Measurements from ENCODE around the gene MYO6. TPM values are rescaled to one million over a fixed set of nuclear protein-coding genes. Genes with fewer than 3 reads are reported as not detected.

Gene MYO6
- total RNA-seq, 2 experiments from 2014 or later = 0.42 TPM

DNA sequence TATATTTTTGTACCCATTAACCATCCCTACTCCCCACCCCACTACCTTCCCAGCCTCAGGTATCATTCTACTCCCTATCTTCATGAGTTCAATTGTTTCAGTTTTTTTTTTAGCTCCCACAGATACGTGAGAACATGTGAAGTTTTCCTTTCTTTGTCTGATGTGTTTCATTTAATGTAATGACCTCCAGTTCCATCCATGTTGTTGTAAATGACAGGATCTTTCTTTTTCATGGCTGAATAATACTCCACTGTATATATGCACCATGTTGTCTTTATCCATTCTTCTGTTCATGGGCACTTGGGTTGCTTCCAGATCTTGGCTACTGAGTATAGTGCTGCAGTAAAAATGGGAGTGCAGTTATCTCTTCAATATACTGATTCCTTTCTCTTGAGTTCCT, 63.5 kb downstream of the MYO6 start:
- no peak for ATAC-seq
- POLR2A ChIA-PET = no interaction called here
- H3K4me1 Mint-ChIP-seq (ENCODE audit: low read depth) = no peaks in the 10 kb centered on the region

DNA sequence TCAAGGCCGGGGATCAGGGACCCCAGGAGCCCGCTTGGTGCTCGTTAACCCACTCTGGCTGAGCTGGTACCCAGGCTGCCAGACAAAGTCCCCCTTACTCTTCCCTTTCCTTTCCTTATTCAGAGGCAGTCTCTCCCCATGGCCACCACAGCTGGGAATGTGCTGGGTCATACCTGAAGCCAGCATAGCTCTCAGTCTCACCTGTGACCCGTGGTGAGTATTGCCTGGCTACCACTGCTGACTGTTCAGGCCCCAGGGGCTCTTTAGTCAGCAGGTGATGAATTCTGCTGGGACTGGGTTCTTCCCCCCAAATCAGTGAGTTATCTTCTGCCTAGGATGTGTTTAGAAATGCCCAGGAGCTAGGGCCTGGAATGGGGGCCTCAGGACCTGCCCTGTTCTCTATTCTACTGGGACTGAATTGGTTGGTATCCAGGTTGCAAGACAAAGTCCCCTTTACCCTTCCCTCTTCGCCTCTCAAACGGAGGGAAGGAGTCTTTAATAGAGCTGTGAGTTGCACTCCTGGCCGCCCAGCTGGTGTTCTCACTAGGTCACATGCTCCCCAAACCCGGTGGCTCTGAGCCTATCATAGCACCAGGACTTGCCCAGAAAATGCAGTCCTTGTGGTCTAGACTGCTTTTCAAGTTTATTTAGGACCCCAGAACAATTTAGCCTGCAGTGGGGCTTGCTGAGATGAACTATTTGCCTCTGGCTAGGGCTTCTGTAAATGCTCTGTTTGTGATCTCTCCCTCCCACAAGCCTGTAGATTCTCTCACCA, 64.6 kb downstream of the MYO6 start:
- Mint-ChIP-seq H3K9me3 (ENCODE audit: insufficient read depth) (no peaks in the 10 kb centered on the region), H3K27me3 (ENCODE audit: low read depth) (no peaks in the 10 kb centered on the region), H3K36me3 (ENCODE audit: low read depth) (no peaks in the 10 kb centered on the region), H3K27ac (no peak overlapping the region), H3K4me3 (no peak overlapping the region), H3K4me1 (ENCODE audit: low read depth) (no peaks in the 10 kb centered on the region)
- CTCF ChIA-PET = no interaction called here
- DNase-seq (no peak), ATAC-seq (no peak)
- POLR2A ChIA-PET = no interaction called here

More for the DNA sequence above, 63.5 kb downstream of the MYO6 start:
- Mint-ChIP-seq H3K36me3 (ENCODE audit: low read depth) (no peaks in the 10 kb centered on the region), H3K27me3 (ENCODE audit: low read depth) (no peaks in the 10 kb centered on the region), H3K9me3 (ENCODE audit: insufficient read depth) (no peaks in the 10 kb centered on the region), H3K27ac (no peak overlapping the region), H3K4me3 (no peak overlapping the region)
- no peak for DNase-seq
- CTCF ChIA-PET = no interaction called here

DNA sequence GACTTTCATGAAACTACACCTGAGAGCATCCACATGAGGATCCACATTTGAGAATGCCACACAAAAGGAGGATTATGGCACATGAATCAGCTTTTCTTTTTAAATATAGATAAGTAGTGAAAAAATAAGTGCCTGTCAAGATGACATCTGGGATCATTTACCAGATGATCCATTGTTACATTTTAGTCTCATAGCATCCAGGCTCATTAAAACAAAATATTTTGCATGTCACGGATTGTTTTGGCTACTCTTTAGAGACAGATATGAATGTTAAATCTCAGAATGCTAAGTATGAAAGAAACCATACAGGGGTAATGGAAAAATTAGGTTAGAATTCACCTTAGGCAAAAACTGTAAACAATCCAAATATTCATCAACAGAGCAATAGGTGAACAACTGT, 66.7 kb downstream of the MYO6 start:
- ChIA-PET CTCF (no interaction called here), POLR2A (no interaction called here)
- H3K4me1 Mint-ChIP-seq (ENCODE audit: low read depth) = no peaks in the 10 kb centered on the region
- no peaks in the 10 kb centered on the region for H3K27me3 Mint-ChIP-seq (ENCODE audit: low read depth)
- DNase-seq (no peak), ATAC-seq (no peak)
- no peaks in the 10 kb centered on the region for H3K36me3 Mint-ChIP-seq (ENCODE audit: low read depth)
- no peaks in the 10 kb centered on the region for H3K9me3 Mint-ChIP-seq (ENCODE audit: insufficient read depth)
- H3K27ac Mint-ChIP-seq = no peak overlapping the region
- no peak overlapping the region for H3K4me3 Mint-ChIP-seq

DNA sequence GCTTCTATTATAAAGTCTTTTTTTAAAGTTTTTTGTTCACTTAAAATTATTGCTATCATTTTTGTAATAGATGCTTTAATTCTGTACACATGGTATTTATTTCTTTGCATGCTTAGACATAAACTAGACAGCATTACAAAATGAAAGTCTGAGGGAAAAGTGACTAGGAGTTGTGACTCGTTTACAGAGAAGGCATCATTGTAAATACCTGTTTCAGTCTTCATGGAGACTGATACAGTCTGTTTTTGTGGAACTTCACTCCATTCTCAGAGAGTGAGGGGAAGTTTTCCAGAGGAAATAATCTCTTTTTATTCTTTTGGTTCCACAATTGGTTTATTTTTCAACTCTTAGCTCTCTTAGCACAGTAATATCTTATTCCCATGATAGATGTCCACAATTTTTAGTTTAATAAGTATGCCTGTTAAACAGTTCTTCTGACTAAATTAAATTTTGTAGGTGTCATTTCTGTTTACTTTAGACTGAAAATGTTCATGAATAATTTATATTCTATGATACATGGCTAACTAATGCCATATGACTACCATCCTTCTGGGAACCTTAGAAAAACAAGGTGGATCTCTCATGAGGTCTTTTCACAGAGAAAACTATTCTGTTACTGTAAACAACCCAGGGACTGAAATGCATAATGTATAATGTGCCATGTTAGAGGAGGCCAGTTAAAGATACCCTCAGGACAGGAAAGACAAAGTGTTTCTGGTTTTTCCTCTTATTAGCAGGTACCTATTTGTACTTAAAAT, 69.2 kb downstream of the MYO6 start:
- ChIA-PET POLR2A (no interaction called here), CTCF (no interaction called here)
- DNase-seq = no peak
- Mint-ChIP-seq H3K4me1 (ENCODE audit: low read depth) (no peaks in the 10 kb centered on the region), H3K4me3 (no peak overlapping the region), H3K27ac (no peak overlapping the region), H3K9me3 (ENCODE audit: insufficient read depth) (no peaks in the 10 kb centered on the region), H3K27me3 (ENCODE audit: low read depth) (peaks cover 2% of the 10 kb centered on the region), H3K36me3 (ENCODE audit: low read depth) (no peaks in the 10 kb centered on the region)
- no peak for ATAC-seq

DNA sequence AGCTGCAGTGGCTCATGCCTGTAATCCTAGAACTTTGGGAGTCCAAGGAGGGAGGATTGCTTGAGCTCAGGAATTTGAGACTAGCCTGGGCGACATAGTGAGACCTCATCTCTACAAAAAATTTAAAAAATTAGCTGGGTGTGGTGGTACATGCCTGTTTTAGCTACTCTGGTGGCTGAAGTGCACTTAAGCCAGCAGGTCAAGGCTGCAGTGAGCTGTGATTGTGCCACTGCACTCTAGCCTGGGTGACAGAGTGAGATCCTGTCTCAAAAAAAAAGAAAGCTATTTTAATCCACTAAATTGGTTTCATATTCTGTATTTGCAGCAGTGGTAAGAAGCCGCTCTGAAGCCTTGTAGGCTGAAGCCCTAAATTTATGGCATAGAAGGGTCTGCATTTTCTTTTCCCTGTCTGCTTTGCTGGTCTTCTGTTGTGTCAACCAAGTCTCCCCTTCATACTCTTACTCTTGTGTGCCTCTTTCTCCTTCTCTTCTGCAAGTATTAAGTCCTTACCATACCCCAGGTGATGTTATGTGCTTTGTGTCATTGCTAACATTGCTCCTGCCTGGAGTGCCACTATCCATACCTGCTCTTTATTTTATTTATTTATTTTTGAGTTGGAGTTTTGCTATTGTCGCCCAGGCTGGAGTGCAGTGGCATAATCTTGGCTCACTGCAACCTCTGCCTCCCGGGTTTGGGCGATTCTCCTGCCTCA, 70.9 kb downstream of the MYO6 start:
- POLR2A ChIA-PET = no interaction called here
- no peak for ATAC-seq
- H3K4me1 Mint-ChIP-seq (ENCODE audit: low read depth) = no peaks in the 10 kb centered on the region
- H3K36me3 Mint-ChIP-seq (ENCODE audit: low read depth) = no peaks in the 10 kb centered on the region
- no peaks in the 10 kb centered on the region for H3K9me3 Mint-ChIP-seq (ENCODE audit: insufficient read depth)
- CTCF ChIA-PET = no interaction called here
- no peak overlapping the region for H3K27ac Mint-ChIP-seq
- H3K27me3 Mint-ChIP-seq (ENCODE audit: low read depth) = peaks cover 2% of the 10 kb centered on the region
- H3K4me3 Mint-ChIP-seq = no peak overlapping the region
- DNase-seq = no peak

DNA sequence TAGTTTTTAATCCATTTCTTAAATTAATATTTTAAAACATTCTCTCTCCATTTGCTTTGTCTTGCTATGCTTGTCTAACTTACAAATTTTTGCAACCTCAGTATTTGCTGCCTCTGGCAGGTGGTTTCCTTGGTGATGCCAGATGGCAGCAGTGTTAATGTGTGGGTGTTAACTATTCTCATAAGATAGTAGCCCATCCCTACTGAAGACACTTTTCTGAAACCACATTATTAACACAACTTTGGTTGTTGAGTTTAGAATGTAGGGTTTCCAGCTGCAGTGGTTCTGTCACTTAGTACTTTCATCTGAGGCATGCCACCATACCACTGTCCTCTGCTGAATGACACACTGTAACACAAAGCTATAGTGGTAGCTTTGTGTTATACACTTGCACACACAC, 75.1 kb downstream of the MYO6 start:
- Mint-ChIP-seq H3K4me3 (no peak overlapping the region), H3K27ac (no peak overlapping the region), H3K27me3 (ENCODE audit: low read depth) (peaks cover 2% of the 10 kb centered on the region), H3K9me3 (ENCODE audit: insufficient read depth) (no peaks in the 10 kb centered on the region), H3K36me3 (ENCODE audit: low read depth) (no peaks in the 10 kb centered on the region), H3K4me1 (ENCODE audit: low read depth) (no peaks in the 10 kb centered on the region)
- DNase-seq = no peak
- ChIA-PET CTCF (no interaction called here), POLR2A (no interaction called here)
- ATAC-seq = no peak

DNA sequence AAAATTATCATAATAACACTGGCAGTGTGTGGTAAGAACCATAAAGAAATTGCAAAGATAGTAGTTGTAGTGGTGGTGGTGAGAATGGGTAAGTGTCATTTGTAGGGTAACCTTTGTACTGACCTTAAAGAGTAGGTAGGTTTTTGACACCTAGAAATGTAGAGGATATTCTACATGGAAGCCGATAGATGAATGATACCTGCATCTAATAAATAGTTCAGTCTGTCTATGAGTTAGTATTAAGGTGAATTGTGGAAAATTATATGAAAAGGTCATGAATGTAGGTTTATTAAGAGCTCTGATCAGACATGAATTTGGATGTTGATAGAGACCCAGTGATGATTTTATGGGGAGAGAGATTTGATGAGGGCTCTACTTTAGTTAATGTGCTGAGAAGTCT, 78.1 kb downstream of the MYO6 start:
- ATAC-seq = no peak
- peaks cover 2% of the 10 kb centered on the region for H3K27me3 Mint-ChIP-seq (ENCODE audit: low read depth)
- H3K4me1 Mint-ChIP-seq (ENCODE audit: low read depth) = no peaks in the 10 kb centered on the region
- H3K4me3 Mint-ChIP-seq = no peak overlapping the region
- H3K27ac Mint-ChIP-seq = no peak overlapping the region
- DNase-seq = no peak
- ChIA-PET CTCF (no interaction called here), POLR2A (no interaction called here)
- H3K9me3 Mint-ChIP-seq (ENCODE audit: insufficient read depth) = no peaks in the 10 kb centered on the region
- H3K36me3 Mint-ChIP-seq (ENCODE audit: low read depth) = no peaks in the 10 kb centered on the region

DNA sequence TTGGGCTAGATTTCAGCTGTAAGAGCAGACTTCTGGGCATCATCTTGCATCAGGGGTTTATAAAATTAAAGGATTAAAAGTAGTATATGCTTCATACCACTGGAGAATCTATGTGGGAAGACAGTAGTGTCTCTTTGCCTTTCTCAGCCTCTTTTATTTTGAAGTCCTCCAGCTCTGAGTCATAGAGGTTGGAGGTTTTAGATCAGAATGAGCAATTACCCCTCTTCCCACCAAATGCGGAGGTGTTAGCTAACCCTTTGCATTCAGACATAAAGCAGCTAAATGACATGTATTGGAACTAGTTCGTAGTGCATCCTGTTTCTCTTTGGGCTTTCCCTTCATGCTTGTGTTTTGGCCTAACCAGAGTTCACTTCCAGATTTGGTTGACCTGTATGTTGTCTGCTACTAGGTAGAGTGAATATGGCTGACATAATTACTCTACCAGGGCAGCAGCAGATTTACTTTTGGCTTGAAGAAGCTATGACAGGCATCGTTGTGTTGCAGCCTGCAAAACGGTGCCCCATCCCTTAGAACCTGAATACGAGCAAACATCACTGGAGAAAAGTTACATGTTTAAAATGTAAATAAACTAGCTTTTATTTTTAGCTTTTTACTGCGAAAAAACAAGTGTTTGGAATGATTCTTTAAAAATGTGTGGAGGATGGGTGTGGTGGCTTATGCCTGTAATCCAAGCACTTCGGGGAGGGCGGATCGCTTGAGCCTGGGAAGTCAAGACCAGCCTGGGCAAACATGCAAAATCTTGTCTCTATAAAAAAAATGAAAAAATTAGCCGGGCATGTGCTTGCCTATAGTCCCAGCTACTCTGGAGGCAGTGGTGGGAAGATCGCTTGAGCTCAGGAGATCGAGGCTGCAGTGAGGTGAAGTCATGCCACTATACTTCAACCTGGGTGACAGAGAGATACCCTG, 82.2 kb downstream of the MYO6 start:
- Mint-ChIP-seq H3K4me1 (ENCODE audit: low read depth) (no peaks in the 10 kb centered on the region), H3K4me3 (no peak overlapping the region), H3K27me3 (ENCODE audit: low read depth) (no peaks in the 10 kb centered on the region), H3K27ac (no peak overlapping the region), H3K36me3 (ENCODE audit: low read depth) (no peaks in the 10 kb centered on the region), H3K9me3 (ENCODE audit: insufficient read depth) (no peaks in the 10 kb centered on the region)
- no peak for ATAC-seq
- no peak for DNase-seq
- CTCF ChIA-PET = interaction anchor here (0.7 kb wide), 1 partner anchor 58 kb away, joined by 3 read pairs; no protein-coding TSS in a partner anchor
- POLR2A ChIA-PET = no interaction called here

DNA sequence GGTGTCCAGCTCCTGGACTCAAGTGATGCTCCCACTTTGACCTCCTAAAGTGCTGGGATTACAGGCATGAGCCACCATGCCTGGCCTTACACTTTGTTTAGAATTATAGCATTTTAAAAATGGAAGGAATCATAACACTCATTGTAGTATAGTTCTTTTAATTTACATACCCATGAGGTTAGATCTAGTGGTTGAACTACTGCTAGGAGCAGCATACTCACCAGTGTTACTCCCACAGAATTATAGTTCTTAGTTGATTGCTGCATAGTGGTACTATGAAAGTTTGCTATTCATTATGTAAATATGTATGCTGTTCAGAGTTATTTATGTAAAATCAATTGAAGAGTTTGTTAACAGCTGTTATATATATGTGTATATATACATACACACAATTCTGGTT, 85.4 kb downstream of the MYO6 start:
- POLR2A ChIA-PET = no interaction called here
- Mint-ChIP-seq H3K4me3 (no peak overlapping the region), H3K36me3 (ENCODE audit: low read depth) (no peaks in the 10 kb centered on the region), H3K27me3 (ENCODE audit: low read depth) (no peaks in the 10 kb centered on the region), H3K4me1 (ENCODE audit: low read depth) (no peaks in the 10 kb centered on the region), H3K27ac (no peak overlapping the region), H3K9me3 (ENCODE audit: insufficient read depth) (no peaks in the 10 kb centered on the region)
- CTCF ChIA-PET = no interaction called here
- ATAC-seq (no peak), DNase-seq (no peak)

DNA sequence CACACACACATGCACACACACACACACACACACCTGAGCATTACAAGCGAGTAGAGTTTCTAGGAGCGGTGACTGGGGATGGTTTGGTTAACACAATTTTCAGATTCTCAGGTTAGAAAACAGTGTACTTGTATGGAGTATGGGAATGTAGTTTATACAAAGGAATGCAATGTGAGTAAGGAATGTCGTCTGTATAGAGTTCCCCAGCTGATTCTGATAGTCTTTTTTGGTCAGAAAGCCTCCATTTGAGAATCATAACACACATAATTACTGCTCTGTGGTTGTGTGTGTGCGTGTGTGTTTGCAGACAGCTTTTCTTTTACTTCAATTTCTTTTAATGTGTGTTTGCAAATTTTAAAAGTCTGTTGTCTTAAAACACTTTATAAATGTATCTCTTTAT, 93.2 kb downstream of the MYO6 start:
- H3K4me3 Mint-ChIP-seq = no peak overlapping the region
- H3K27ac Mint-ChIP-seq = no peak overlapping the region
- no peaks in the 10 kb centered on the region for H3K27me3 Mint-ChIP-seq (ENCODE audit: low read depth)
- ChIA-PET CTCF (interaction anchor here (1.2 kb wide), 1 partner anchor 51 kb away, joined by 4 read pairs; no protein-coding TSS in a partner anchor), POLR2A (no interaction called here)
- H3K9me3 Mint-ChIP-seq (ENCODE audit: insufficient read depth) = no peaks in the 10 kb centered on the region
- DNase-seq (no peak), ATAC-seq (no peak)
- H3K4me1 Mint-ChIP-seq (ENCODE audit: low read depth) = peaks cover 2% of the 10 kb centered on the region
- no peaks in the 10 kb centered on the region for H3K36me3 Mint-ChIP-seq (ENCODE audit: low read depth)

DNA sequence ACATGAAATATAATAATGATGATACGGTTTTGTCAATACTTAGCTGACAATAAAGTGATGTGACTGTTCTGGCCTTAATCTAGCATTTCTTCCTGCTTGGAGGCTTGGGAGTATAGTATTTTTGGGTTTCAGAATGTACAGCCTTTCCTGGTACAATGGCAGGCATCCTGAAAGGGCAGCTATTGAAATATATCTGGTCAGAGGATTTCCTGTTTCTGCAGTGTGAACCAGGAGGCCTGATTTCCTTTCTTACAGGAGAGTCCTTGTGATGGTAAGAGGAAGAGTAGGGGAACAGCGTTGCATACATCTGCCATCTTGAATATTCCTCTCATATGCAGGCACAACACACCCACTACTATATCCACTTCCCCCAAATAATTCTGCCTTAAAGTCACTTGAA, 93.7 kb downstream of the MYO6 start:
- H3K36me3 Mint-ChIP-seq (ENCODE audit: low read depth) = no peaks in the 10 kb centered on the region
- ChIA-PET CTCF (no interaction called here), POLR2A (no interaction called here)
- no peaks in the 10 kb centered on the region for H3K27me3 Mint-ChIP-seq (ENCODE audit: low read depth)
- H3K27ac Mint-ChIP-seq = no peak overlapping the region
- peaks cover 2% of the 10 kb centered on the region for H3K4me1 Mint-ChIP-seq (ENCODE audit: low read depth)
- ATAC-seq = no peak
- DNase-seq = no peak
- no peak overlapping the region for H3K4me3 Mint-ChIP-seq
- H3K9me3 Mint-ChIP-seq (ENCODE audit: insufficient read depth) = no peaks in the 10 kb centered on the region

Data from activated CD8-positive, alpha-beta T cell treated with anti-CD3 and anti-CD28 coated beads, Interleukin-2, amount 10 ng/mL, durations not matched to agents 7 days and 5 days (primary cell).